ENCODE results near the gene NOX1. TPM values are rescaled to one million over a fixed set of nuclear protein-coding genes. Genes with fewer than 3 reads are reported as not detected.
"Not testable (repeated sequence)": the region's sequence is repeated elsewhere in the genome, so short reads cannot be mapped to it uniquely, and the experiment has no call there.

Gene NOX1
- total and polyA plus RNA-seq, 2 donors (not counting 1 experiment from before 2014, with no cell fraction given) = not detected

DNA sequence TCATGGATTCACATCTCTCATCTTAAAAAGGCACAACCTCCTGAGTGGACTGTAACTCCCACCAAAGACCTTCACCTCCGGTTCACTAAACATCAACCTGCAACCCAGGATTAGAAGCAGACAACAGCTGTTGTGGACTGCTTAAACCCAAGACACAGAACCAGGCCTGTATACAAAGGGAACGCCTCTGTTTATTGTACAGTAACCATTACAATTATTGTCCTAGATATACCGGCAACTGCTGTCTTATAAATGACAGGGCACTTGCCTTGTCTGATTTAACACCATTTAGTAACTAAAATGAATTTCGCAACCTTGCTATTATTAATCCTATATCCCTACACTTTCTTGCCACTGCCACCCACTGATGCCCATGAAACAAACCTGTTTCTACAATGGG, 76.8 kb downstream of the NOX1 start:
- no peak overlapping the region for H3K4me3 ChIP-seq (replicated peaks in 1 of 4; ENCODE audit: control extremely low read depth in 1 of 4, insufficient read depth in 1 of 4, low read depth in 3 of 4, low read length in 4 of 4)
- no peak overlapping the region for H2AFZ ChIP-seq (ENCODE audit: low read length)
- no peaks in the 10 kb centered on the region for H4K20me1 ChIP-seq (ENCODE audit: control insufficient read depth, extremely low read depth, insufficient read depth, low read length)
- H3K79me2 ChIP-seq (ENCODE audit: control insufficient read depth, insufficient read depth, low read length) = no peaks in the 10 kb centered on the region
- H3K27ac ChIP-seq (ENCODE audit: insufficient read depth, low read length) = no peak overlapping the region
- no peak overlapping the region for H3K9ac ChIP-seq (ENCODE audit: insufficient read depth, low read length)
- H3K9me3 ChIP-seq (ENCODE audit: control insufficient read depth, insufficient read depth, low read depth, low read length) = no peaks in the 10 kb centered on the region
- no peaks in the 10 kb centered on the region for H3K36me3 ChIP-seq (ENCODE audit: control insufficient read depth, insufficient read depth, low read length)
- no peaks in the 10 kb centered on the region for H3K27me3 ChIP-seq (ENCODE audit: control insufficient read depth, insufficient read depth, low read length)
- H3K4me2 ChIP-seq (ENCODE audit: extremely low read depth, insufficient read depth, low read length) = no peak overlapping the region
- no peaks in the 10 kb centered on the region for H3K4me1 ChIP-seq (ENCODE audit: control insufficient read depth, extremely low read depth, insufficient read depth, low read length)
- TF ChIP-seq, protein P1, sequence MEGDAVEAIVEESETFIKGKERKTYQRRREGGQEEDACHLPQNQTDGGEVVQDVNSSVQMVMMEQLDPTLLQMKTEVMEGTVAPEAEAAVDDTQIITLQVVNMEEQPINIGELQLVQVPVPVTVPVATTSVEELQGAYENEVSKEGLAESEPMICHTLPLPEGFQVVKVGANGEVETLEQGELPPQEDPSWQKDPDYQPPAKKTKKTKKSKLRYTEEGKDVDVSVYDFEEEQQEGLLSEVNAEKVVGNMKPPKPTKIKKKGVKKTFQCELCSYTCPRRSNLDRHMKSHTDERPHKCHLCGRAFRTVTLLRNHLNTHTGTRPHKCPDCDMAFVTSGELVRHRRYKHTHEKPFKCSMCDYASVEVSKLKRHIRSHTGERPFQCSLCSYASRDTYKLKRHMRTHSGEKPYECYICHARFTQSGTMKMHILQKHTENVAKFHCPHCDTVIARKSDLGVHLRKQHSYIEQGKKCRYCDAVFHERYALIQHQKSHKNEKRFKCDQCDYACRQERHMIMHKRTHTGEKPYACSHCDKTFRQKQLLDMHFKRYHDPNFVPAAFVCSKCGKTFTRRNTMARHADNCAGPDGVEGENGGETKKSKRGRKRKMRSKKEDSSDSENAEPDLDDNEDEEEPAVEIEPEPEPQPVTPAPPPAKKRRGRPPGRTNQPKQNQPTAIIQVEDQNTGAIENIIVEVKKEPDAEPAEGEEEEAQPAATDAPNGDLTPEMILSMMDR (conservative IDR thresholded peaks at IDR 0.05 in 1 of 2, IDR thresholded peaks at IDR 0.05 in 1 of 2; ENCODE audit: low read depth in 1 of 2, low read length in 2 of 2) = no peak
- no peak for TF ChIP-seq EZH2 (IDR thresholded peaks at IDR 0.05; ENCODE audit: low read length, missing control alignments)
- no peak for DNase-seq (ENCODE audit: low read depth in 2 of 2)

DNA sequence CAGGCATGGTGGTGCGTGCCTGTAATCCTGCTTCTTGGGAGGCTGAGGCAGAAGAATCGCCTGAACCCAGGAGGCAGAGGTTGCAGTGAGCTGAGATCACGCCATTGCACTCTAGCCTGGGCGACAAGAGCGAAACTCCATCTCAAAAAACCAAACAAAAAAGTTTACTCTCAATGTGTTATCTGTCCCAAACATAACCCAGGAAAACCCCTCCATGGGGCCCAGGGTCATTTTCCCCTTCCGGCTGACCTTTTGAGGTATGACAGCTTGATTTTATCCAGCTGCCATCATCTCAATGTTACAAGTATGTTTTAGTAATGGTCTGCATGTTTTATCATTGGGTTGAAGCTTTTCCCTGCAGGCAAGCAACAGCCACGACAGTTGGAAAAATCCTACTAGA, 77.8 kb downstream of the NOX1 start:
- DNase-seq (ENCODE audit: low read depth in 2 of 2); H3K27me3 ChIP-seq (ENCODE audit: control insufficient read depth, insufficient read depth, low read length); H4K20me1 ChIP-seq (ENCODE audit: control insufficient read depth, extremely low read depth, insufficient read depth, low read length); H3K4me2 ChIP-seq (ENCODE audit: extremely low read depth, insufficient read depth, low read length); H3K9ac ChIP-seq (ENCODE audit: insufficient read depth, low read length); H3K79me2 ChIP-seq (ENCODE audit: control insufficient read depth, insufficient read depth, low read length); H2AFZ ChIP-seq (ENCODE audit: low read length); H3K36me3 ChIP-seq (ENCODE audit: control insufficient read depth, insufficient read depth, low read length); H3K4me3 ChIP-seq (replicated peaks in 1 of 4; ENCODE audit: control extremely low read depth in 1 of 4, insufficient read depth in 1 of 4, low read depth in 3 of 4, low read length in 4 of 4); H3K9me3 ChIP-seq (ENCODE audit: control insufficient read depth, insufficient read depth, low read depth, low read length); H3K27ac ChIP-seq (ENCODE audit: insufficient read depth, low read length); H3K4me1 ChIP-seq (ENCODE audit: control insufficient read depth, extremely low read depth, insufficient read depth, low read length): not testable (repeated sequence)

Other genes starting within 250 kb of the NOX1 start
- 29.2 and 35.4 TPM in 2 replicates for gene TSPAN6, start 237.6 kb downstream of the NOX1 start, total RNA-seq
- 24.9 and 34.1 TPM in 2 replicates for gene TSPAN6, start 237.6 kb downstream of the NOX1 start, polyA plus RNA-seq
- 13.4 and 18.2 TPM in 2 replicates for gene SRPX2, start 230.2 kb downstream of the NOX1 start, total RNA-seq
- 41.1 and 77.6 TPM in 2 replicates for gene SRPX2, start 230.2 kb downstream of the NOX1 start, polyA plus RNA-seq
- 4.6 and 8.8 TPM in 2 replicates for gene SYTL4, start 142.2 kb downstream of the NOX1 start, total RNA-seq
- gene SYTL4, start 142.2 kb downstream of the NOX1 start, polyA plus RNA-seq = 2.9 and 5.7 TPM in 2 replicates
- 11.4 and 13.4 TPM in 2 replicates for gene CSTF2, start 54.0 kb downstream of the NOX1 start, total RNA-seq
- 16.3 and 25.6 TPM in 2 replicates for gene CSTF2, start 54.0 kb downstream of the NOX1 start, polyA plus RNA-seq
- gene XKRX, start 54.6 kb upstream of the NOX1 start, total RNA-seq = under 0.01 and 0.17 TPM in 2 replicates
- gene XKRX, start 54.6 kb upstream of the NOX1 start, polyA plus RNA-seq = 0.02 and 0.19 TPM in 2 replicates
- gene ARL13A, start 95.3 kb upstream of the NOX1 start, total RNA-seq = not detected in 2 replicates
- gene ARL13A, start 95.3 kb upstream of the NOX1 start, polyA plus RNA-seq = not detected in 2 replicates
- 10.3 and 14.2 TPM in 2 replicates for gene TRMT2B, start 177.8 kb upstream of the NOX1 start, total RNA-seq
- gene TRMT2B, start 177.8 kb upstream of the NOX1 start, polyA plus RNA-seq = 6.9 and 11.1 TPM in 2 replicates
- gene TMEM35A, start 204.5 kb upstream of the NOX1 start, total RNA-seq = 11.6 and 28.6 TPM in 2 replicates
- 25.8 and 46.0 TPM in 2 replicates for gene TMEM35A, start 204.5 kb upstream of the NOX1 start, polyA plus RNA-seq
- gene CENPI, start 223.8 kb upstream of the NOX1 start, total RNA-seq = 4.9 and 11.2 TPM in 2 replicates
- 4.3 and 13.0 TPM in 2 replicates for gene CENPI, start 223.8 kb upstream of the NOX1 start, polyA plus RNA-seq

All from fibroblast of lung (primary cell).